ENCODE data around the gene PUS3.

GRCh38 chr11:125931668-125932067 lies 28.7 kb upstream of the PUS3 start:
- TF ChIP-seq CTCF (IDR thresholded peaks at IDR 0.05) = no peak
- no peak for TF ChIP-seq EP300 (IDR thresholded peaks at IDR 0.05)
- no peak for TF ChIP-seq POLR2A (IDR thresholded peaks at IDR 0.05; ENCODE audit: low read depth)
- no peak for TF ChIP-seq POLR2AphosphoS5 (IDR thresholded peaks at IDR 0.05)

Data from esophagus muscularis mucosa (tissue), 4 donors.